Renal cortex interstitium (tissue), 11 donors: Measurements from ENCODE around the gene FRRS1L. TPM values are rescaled to one million over a fixed set of nuclear protein-coding genes. Genes with fewer than 3 reads are reported as not detected.

Experiments
- DNase-seq, 11 donors: peaks; one replicate each; pipeline ENCODE4 v3.0.0-alpha.2; 2013; ENCODE audit warnings: low read depth in 9 of 11, low spot score in 4 of 11; ENCODE audit errors: extremely low read depth in 1 of 11
- polyA plus RNA-seq, 3 donors: library from polyadenylated mRNA; unstranded; fragments of 120-200 nt; gene quantifications; one replicate each; pipeline ENCODE4 v1.2.1, GENCODE V29; 2013; ENCODE audit not compliant: insufficient read length in 3 of 3

FRRS1L gene
- polyA plus RNA-seq, 3 donors: 2.9 to 3.7 (median 3.1) TPM

GRCh38 chr9:109088221-109088620, 78.8 kb downstream of the FRRS1L start:
- DNase-seq: no peak

GRCh38 chr9:109087795-109088194, 79.3 kb downstream of the FRRS1L start:
- no peak for DNase-seq

- no peak for DNase-seq
Measured at GRCh38 chr9:109086221-109086620, 80.8 kb downstream of the FRRS1L start.

GRCh38 chr9:109085510-109085909, 81.5 kb downstream of the FRRS1L start:
- no peak for DNase-seq

GRCh38 chr9:109083813-109084405, 83.1 kb downstream of the FRRS1L start:
- DNase-seq: no peak

- DNase-seq: no peak
Measured at GRCh38 chr9:109083141-109083540, 83.9 kb downstream of the FRRS1L start.

GRCh38 chr9:109082091-109082620, 84.9 kb downstream of the FRRS1L start:
- DNase-seq: no peak

Other genes with a start within 250 kb of the FRRS1L start
- gene ELP1, start 233.1 kb downstream of the FRRS1L start, polyA plus RNA-seq: 10 to 100 TPM; 41.6 to 50.8 (median 44.8) TPM
- gene ABITRAM, start 232.8 kb downstream of the FRRS1L start, polyA plus RNA-seq: 10 to 100 TPM; 30.0 to 35.7 (median 35.5) TPM
- 10 to 100 TPM; 54.7 to 68.5 (median 63.8) TPM for gene CTNNAL1, start 153.8 kb downstream of the FRRS1L start, polyA plus RNA-seq
- gene TMEM245, start 47.3 kb downstream of the FRRS1L start, polyA plus RNA-seq: 10 to 100 TPM; 57.1 to 88.9 (median 76.0) TPM
- 10 to 100 TPM; 10.6 to 15.8 (median 15.7) TPM for gene EPB41L4B, start 153.8 kb upstream of the FRRS1L start, polyA plus RNA-seq